GM18511 (cell line): ENCODE results near the gene GNL3L.
"Not testable (repeated sequence)": the region's sequence is repeated elsewhere in the genome, so short reads cannot be mapped to it uniquely, and the experiment has no call there.

Experiments used
- ATAC-seq: cut with Tn5 transposase; IDR thresholded peaks from one replicate; pipeline ENCODE4 v1.9.1; 2021; ENCODE audit warnings: mild to moderate bottlenecking, moderate library complexity; ENCODE audit not compliant: unreplicated experiment

Gene GNL3L

GRCh38 chrX:54529552-54530356 is at the start of gene GNL3L:
Gene GNL3L, plus strand, starts transcription at chrX:54530219. Its CDS starts 2,348 bp downstream, at chrX:54532567.
- peak; percentile 89 for ATAC-seq

- ATAC-seq = no peak
Observed at GRCh38 chrX:54482839-54483593, 47.0 kb upstream of the GNL3L start.

GRCh38 chrX:54483946-54484345 is 46.1 kb upstream of the GNL3L start:
- no peak for ATAC-seq

- ATAC-seq = no peak
Observed at GRCh38 chrX:54484666-54485065, 45.4 kb upstream of the GNL3L start.

- not testable (repeated sequence) for ATAC-seq
Observed at GRCh38 chrX:54489819-54490218, 40.2 kb upstream of the GNL3L start.

- ATAC-seq = no peak
Observed at GRCh38 chrX:54492340-54492739, 37.7 kb upstream of the GNL3L start.

GRCh38 chrX:54494166-54494988 is 35.6 kb upstream of the GNL3L start:
- ATAC-seq = no peak

- ATAC-seq = no peak
Observed at GRCh38 chrX:54494989-54495813, 34.8 kb upstream of the GNL3L start.

GRCh38 chrX:54495814-54496516 is 34.1 kb upstream of the GNL3L start, which contains the start of gene FGD1:
Gene FGD1, minus strand, starts transcription at chrX:54496234. Its CDS starts 802 bp downstream, at chrX:54495432.
- no peak for ATAC-seq

- no peak for ATAC-seq
Observed at GRCh38 chrX:54496517-54496852, 33.5 kb upstream of the GNL3L start.

- ATAC-seq = no peak
Observed at GRCh38 chrX:54496936-54497335, 33.1 kb upstream of the GNL3L start.

- ATAC-seq = no peak
Observed at GRCh38 chrX:54509400-54509799, 20.6 kb upstream of the GNL3L start.

GRCh38 chrX:54529151-54529550 is 868 bp upstream of the GNL3L start:
- ATAC-seq = no peak

GRCh38 chrX:54530357-54530900 is 410 bp downstream of the GNL3L start:
- peak; percentile 32 for ATAC-seq

GRCh38 chrX:54534271-54534670 is 4.3 kb downstream of the GNL3L start:
- no peak for ATAC-seq

- ATAC-seq = no peak
Observed at GRCh38 chrX:54540289-54540688, 10.3 kb downstream of the GNL3L start.

- ATAC-seq = not testable (repeated sequence)
Observed at GRCh38 chrX:54542239-54542638, 12.2 kb downstream of the GNL3L start.

GRCh38 chrX:54550821-54551220 is 20.8 kb downstream of the GNL3L start:
- no peak for ATAC-seq

- ATAC-seq = no peak
Observed at GRCh38 chrX:54551801-54552200, 21.8 kb downstream of the GNL3L start.
